ENCODE data around the gene SLC12A2.

SLC12A2 gene

DNA sequence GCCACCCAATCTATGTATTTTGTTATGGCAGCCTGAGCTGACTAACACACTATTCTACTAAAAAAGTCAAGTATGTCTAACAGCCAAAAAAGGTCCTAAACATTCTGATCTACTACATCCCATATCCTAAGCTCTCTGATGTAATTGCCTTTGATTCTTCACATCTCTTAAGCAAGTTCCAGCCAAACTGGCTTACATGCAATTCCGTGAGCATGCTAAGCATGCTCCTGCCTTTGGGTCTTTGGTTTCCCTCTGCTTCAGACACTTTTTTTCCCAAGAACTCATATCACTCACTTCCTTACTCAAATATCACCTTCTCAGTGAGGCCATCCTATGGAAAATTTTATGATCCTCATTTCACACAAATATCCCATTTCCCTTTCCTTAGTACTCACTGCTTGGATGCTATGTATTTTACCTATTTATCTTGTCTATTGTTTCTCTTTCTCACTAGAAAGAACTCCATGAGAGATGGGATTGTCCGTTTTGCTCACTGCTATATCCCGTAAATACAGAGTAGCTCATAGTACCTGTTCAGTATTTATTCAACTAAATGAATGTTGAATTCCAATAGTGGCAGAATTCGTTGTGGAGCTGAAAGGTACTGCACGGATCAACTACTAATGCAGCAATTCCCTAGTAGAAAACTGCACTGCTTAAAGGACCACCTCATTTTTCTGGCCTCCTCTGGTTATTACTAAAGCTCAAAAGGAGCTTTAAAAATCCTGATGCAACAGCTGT lies 2.3 kb upstream of the SLC12A2 start:
- peak; percentile 20 to 33 for DNase-seq (ENCODE audit: low read depth in 2 of 2)
- TF ChIP-seq CTCF (IDR thresholded peaks at IDR 0.05; ENCODE audit: low read depth, low read length), result peak; percentile 13
- H3K4me3 ChIP-seq (replicated peaks in 1 of 2; ENCODE audit: low read depth in 2 of 2, low read length in 2 of 2), result peak overlapping the region in 1 of 2 donors; percentile 88

- DNase-seq (ENCODE audit: low read depth in 2 of 2), result no peak
- no peak for TF ChIP-seq CTCF (IDR thresholded peaks at IDR 0.05; ENCODE audit: low read depth, low read length)
- peak overlapping the region; percentile 73 to 88 for H3K4me3 ChIP-seq (replicated peaks in 1 of 2; ENCODE audit: low read depth in 2 of 2, low read length in 2 of 2)
Measured at GRCh38 chr5:128082551-128083032, 974 bp upstream of the SLC12A2 start.

GRCh38 chr5:128083811-128084227 lies 253 bp downstream of the SLC12A2 start:
- H3K4me3 ChIP-seq (replicated peaks in 1 of 2; ENCODE audit: low read depth in 2 of 2, low read length in 2 of 2), result peak overlapping the region; percentile 88 to 92
- TF ChIP-seq CTCF (IDR thresholded peaks at IDR 0.05; ENCODE audit: low read depth, low read length), result no peak
- peak in 1 of 2 donors; percentile 71 for DNase-seq (ENCODE audit: low read depth in 2 of 2)

DNA sequence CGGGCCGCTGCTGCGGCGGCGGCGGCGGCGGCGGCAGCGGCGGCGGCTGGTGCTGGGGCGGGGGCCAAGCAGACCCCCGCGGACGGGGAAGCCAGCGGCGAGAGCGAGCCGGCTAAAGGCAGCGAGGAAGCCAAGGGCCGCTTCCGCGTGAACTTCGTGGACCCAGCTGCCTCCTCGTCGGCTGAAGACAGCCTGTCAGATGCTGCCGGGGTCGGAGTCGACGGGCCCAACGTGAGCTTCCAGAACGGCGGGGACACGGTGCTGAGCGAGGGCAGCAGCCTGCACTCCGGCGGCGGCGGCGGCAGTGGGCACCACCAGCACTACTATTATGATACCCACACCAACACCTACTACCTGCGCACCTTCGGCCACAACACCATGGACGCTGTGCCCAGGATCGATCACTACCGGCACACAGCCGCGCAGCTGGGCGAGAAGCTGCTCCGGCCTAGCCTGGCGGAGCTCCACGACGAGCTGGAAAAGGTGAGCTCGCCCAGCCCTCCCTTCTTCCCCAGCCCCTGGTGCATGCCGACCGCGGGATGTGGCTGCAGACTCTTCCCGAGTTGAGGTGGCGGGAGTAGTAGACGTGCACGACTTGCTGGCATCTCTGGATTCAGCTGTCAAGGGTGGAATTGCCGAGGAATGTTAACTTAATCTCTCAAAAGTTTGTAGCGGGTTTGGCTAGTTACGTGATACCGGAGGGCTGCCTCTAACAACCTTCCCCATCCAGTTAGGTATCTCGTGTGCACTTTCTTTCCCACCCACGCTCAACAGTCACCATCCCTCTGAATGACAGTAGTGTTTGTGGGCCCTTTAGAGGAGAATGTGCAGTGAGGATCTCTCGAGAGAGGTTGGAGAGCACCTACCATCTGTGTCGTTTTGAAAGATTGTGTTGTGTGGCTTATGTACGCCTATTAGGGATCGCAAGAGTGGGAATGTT lies 932 bp downstream of the SLC12A2 start:
- peak; percentile 27 to 32 for DNase-seq (ENCODE audit: low read depth in 2 of 2)
- H3K4me3 ChIP-seq (replicated peaks in 1 of 2; ENCODE audit: low read depth in 2 of 2, low read length in 2 of 2), result peak overlapping the region; percentile 88 to 92
- no peak for TF ChIP-seq CTCF (IDR thresholded peaks at IDR 0.05; ENCODE audit: low read depth, low read length)

DNA sequence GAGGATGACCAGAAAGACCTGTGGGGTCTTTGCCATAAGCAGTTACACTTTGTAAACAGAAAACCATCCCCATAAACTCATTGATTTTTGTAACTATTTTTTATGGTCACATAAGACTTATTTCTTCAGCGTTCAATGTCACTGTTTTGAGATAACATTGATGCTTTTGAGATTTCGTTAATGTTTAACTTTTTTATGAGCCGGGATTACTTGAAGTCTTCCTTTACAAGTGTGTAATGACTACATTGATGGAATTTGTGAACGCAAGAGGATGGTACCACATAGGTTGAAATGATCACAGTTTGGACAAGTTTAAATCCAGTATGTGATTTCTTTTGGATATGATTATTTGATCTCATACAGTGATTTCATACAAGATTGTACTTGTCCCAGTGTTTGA lies 1.8 kb downstream of the SLC12A2 start:
- DNase-seq (ENCODE audit: low read depth in 2 of 2), result no peak
- peak overlapping the region; percentile 88 to 92 for H3K4me3 ChIP-seq (replicated peaks in 1 of 2; ENCODE audit: low read depth in 2 of 2, low read length in 2 of 2)
- TF ChIP-seq CTCF (IDR thresholded peaks at IDR 0.05; ENCODE audit: low read depth, low read length), result no peak

GRCh38 chr5:128091579-128091978 lies 8.0 kb downstream of the SLC12A2 start:
- no peak for DNase-seq (ENCODE audit: low read depth in 2 of 2)
- no peak overlapping the region for H3K4me3 ChIP-seq (replicated peaks in 1 of 2; ENCODE audit: low read depth in 2 of 2, low read length in 2 of 2)
- no peak for TF ChIP-seq CTCF (IDR thresholded peaks at IDR 0.05; ENCODE audit: low read depth, low read length)

All from cardiac fibroblast (primary cell).